ENCODE results near the gene PCBP3.

DNA sequence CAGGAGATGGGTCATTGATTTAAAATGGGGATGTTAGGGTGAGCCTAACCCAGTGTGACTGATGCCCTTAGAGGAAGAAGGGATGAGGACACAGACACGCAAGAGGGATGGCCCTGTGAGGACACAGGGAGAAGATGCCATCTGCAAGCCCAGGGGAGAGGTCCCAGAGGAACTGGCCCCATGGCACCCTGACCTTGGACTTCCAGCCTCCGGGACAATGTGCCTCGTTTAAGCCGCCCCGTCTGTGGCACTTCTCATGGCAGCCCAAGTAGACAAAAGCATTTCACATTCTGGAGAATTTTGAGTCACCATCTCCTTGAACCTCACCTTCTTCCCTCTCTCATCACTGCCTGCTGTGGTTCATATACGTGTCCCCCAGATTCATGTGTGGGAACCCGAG lies 20.1 kb upstream of the PCBP3 start:
- TF ChIP-seq, protein P1, sequence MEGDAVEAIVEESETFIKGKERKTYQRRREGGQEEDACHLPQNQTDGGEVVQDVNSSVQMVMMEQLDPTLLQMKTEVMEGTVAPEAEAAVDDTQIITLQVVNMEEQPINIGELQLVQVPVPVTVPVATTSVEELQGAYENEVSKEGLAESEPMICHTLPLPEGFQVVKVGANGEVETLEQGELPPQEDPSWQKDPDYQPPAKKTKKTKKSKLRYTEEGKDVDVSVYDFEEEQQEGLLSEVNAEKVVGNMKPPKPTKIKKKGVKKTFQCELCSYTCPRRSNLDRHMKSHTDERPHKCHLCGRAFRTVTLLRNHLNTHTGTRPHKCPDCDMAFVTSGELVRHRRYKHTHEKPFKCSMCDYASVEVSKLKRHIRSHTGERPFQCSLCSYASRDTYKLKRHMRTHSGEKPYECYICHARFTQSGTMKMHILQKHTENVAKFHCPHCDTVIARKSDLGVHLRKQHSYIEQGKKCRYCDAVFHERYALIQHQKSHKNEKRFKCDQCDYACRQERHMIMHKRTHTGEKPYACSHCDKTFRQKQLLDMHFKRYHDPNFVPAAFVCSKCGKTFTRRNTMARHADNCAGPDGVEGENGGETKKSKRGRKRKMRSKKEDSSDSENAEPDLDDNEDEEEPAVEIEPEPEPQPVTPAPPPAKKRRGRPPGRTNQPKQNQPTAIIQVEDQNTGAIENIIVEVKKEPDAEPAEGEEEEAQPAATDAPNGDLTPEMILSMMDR (IDR thresholded peaks at IDR 0.05; ENCODE audit: insufficient read depth, low read length, poor library complexity, severe bottlenecking): no peak
- TF ChIP-seq EZH2phosphoT487 (conservative IDR thresholded peaks at IDR 0.05; ENCODE audit: low read length): no peak

Measured in SU-DHL-6 (cell line).